Hepatic stellate cell (primary cell): ENCODE measurements around the gene POSTN.
"Not testable (repeated sequence)": the region's sequence is repeated elsewhere in the genome, so short reads cannot be mapped to it uniquely, and the experiment has no call there.

Source experiments
- DNase-seq: peaks from one replicate; pipeline ENCODE4 v3.0.0; 2011; ENCODE audit warnings: low spot score

The POSTN gene

GRCh38 chr13:37595162-37595561, 3.4 kb downstream of the POSTN start:
- no peak for DNase-seq

- no peak for DNase-seq
Observed at GRCh38 chr13:37594550-37594949, 4.0 kb downstream of the POSTN start.

- not testable (repeated sequence) for DNase-seq
Observed at GRCh38 chr13:37589381-37589780, 9.2 kb downstream of the POSTN start.

GRCh38 chr13:37587236-37587635, 11.3 kb downstream of the POSTN start:
- no peak for DNase-seq

GRCh38 chr13:37586164-37586563, 12.4 kb downstream of the POSTN start:
- no peak for DNase-seq

GRCh38 chr13:37585541-37585940, 13.0 kb downstream of the POSTN start:
- DNase-seq: no peak

GRCh38 chr13:37576601-37577000, 22.0 kb downstream of the POSTN start:
- DNase-seq: no peak

- DNase-seq: no peak
Observed at GRCh38 chr13:37565425-37565824, 33.1 kb downstream of the POSTN start.

GRCh38 chr13:37561031-37561430, 37.5 kb downstream of the POSTN start:
- DNase-seq: no peak

- no peak for DNase-seq
Observed at GRCh38 chr13:37560526-37560925, 38.0 kb downstream of the POSTN start.

- not testable (repeated sequence) for DNase-seq
Observed at GRCh38 chr13:37558766-37559165, 39.8 kb downstream of the POSTN start.

- DNase-seq: no peak
Observed at GRCh38 chr13:37546087-37546486, 52.5 kb downstream of the POSTN start.

- no peak for DNase-seq
Observed at GRCh38 chr13:37544995-37545394, 53.6 kb downstream of the POSTN start.

- peak; percentile 17 for DNase-seq
Observed at GRCh38 chr13:37539976-37540605, 58.5 kb downstream of the POSTN start.

GRCh38 chr13:37539170-37539569, 59.4 kb downstream of the POSTN start:
- no peak for DNase-seq

GRCh38 chr13:37535501-37535900, 63.1 kb downstream of the POSTN start:
- DNase-seq: no peak

- no peak for DNase-seq
Observed at GRCh38 chr13:37534676-37535075, 63.9 kb downstream of the POSTN start.

- DNase-seq: peak; percentile 17
Observed at GRCh38 chr13:37534181-37534580, 64.4 kb downstream of the POSTN start.

GRCh38 chr13:37531049-37531448, 67.5 kb downstream of the POSTN start:
- DNase-seq: no peak

- DNase-seq: no peak
Observed at GRCh38 chr13:37529751-37530385, 68.7 kb downstream of the POSTN start.

- peak; percentile 35 for DNase-seq
Observed at GRCh38 chr13:37526710-37527473, 71.7 kb downstream of the POSTN start.

- no peak for DNase-seq
Observed at GRCh38 chr13:37515226-37515625, 83.3 kb downstream of the POSTN start.
